ENCODE measurements around the gene COPZ1.

The COPZ1 gene

GRCh38 chr12:54337854-54338650 lies 13.1 kb downstream of the COPZ1 start:
- Histone ChIP-seq H3K9ac (ENCODE audit: low read length in 2 of 2) (no peak overlapping the region), H3K27ac (ENCODE audit: low read length) (peak overlapping the region; percentile 61), H3K36me3 (ENCODE audit: control insufficient read depth in 2 of 2, insufficient read depth in 2 of 2, low read length in 2 of 2) (peaks cover 14 to 19% of the 10 kb centered on the region in 2 donors), H3K4me1 (ENCODE audit: control insufficient read depth, insufficient read depth, low read length) (peaks cover 21% of the 10 kb centered on the region), H3K4me3 (ENCODE audit: low read length in 2 of 2) (peak overlapping the region in 1 of 2 donors; percentile 37), H3K27me3 (ENCODE audit: control insufficient read depth in 1 of 2, insufficient read depth in 2 of 2, low read length in 2 of 2) (no peaks in the 10 kb centered on the region), H3K9me3 (ENCODE audit: control insufficient read depth in 2 of 2, low read length in 2 of 2) (no peaks in the 10 kb centered on the region)

GRCh38 chr12:54338698-54339296 lies 13.9 kb downstream of the COPZ1 start:
- Histone ChIP-seq H3K36me3 (ENCODE audit: control insufficient read depth in 2 of 2, insufficient read depth in 2 of 2, low read length in 2 of 2) (peaks cover 21 to 26% of the 10 kb centered on the region in 2 donors), H3K27ac (ENCODE audit: low read length) (no peak overlapping the region), H3K9me3 (ENCODE audit: control insufficient read depth in 2 of 2, low read length in 2 of 2) (no peaks in the 10 kb centered on the region), H3K4me1 (ENCODE audit: control insufficient read depth, insufficient read depth, low read length) (peaks cover 21% of the 10 kb centered on the region), H3K27me3 (ENCODE audit: control insufficient read depth in 1 of 2, insufficient read depth in 2 of 2, low read length in 2 of 2) (no peaks in the 10 kb centered on the region), H3K9ac (ENCODE audit: low read length in 2 of 2) (no peak overlapping the region), H3K4me3 (ENCODE audit: low read length in 2 of 2) (peak overlapping the region in 1 of 2 donors; percentile 37)

- H3K9me3 ChIP-seq (ENCODE audit: control insufficient read depth in 2 of 2, low read length in 2 of 2), result no peaks in the 10 kb centered on the region
- no peak overlapping the region for H3K4me3 ChIP-seq (ENCODE audit: low read length in 2 of 2)
- H3K27me3 ChIP-seq (ENCODE audit: control insufficient read depth in 1 of 2, insufficient read depth in 2 of 2, low read length in 2 of 2), result no peaks in the 10 kb centered on the region
- peaks cover 30 to 35% of the 10 kb centered on the region in 2 donors for H3K36me3 ChIP-seq (ENCODE audit: control insufficient read depth in 2 of 2, insufficient read depth in 2 of 2, low read length in 2 of 2)
- no peak overlapping the region for H3K9ac ChIP-seq (ENCODE audit: low read length in 2 of 2)
- peaks cover 21% of the 10 kb centered on the region for H3K4me1 ChIP-seq (ENCODE audit: control insufficient read depth, insufficient read depth, low read length)
- H3K27ac ChIP-seq (ENCODE audit: low read length), result no peak overlapping the region
Measured at GRCh38 chr12:54340846-54341245, 15.9 kb downstream of the COPZ1 start.

- Histone ChIP-seq H3K27me3 (ENCODE audit: control insufficient read depth in 1 of 2, insufficient read depth in 2 of 2, low read length in 2 of 2) (no peaks in the 10 kb centered on the region), H3K9me3 (ENCODE audit: control insufficient read depth in 2 of 2, low read length in 2 of 2) (no peaks in the 10 kb centered on the region), H3K27ac (ENCODE audit: low read length) (no peak overlapping the region), H3K4me1 (ENCODE audit: control insufficient read depth, insufficient read depth, low read length) (peaks cover 21% of the 10 kb centered on the region), H3K36me3 (ENCODE audit: control insufficient read depth in 2 of 2, insufficient read depth in 2 of 2, low read length in 2 of 2) (peaks cover 30 to 40% of the 10 kb centered on the region in 2 donors), H3K9ac (ENCODE audit: low read length in 2 of 2) (no peak overlapping the region), H3K4me3 (ENCODE audit: low read length in 2 of 2) (no peak overlapping the region)
Measured at GRCh38 chr12:54341378-54342300, 16.7 kb downstream of the COPZ1 start.

GRCh38 chr12:54349036-54349435 lies 24.1 kb downstream of the COPZ1 start:
- Histone ChIP-seq H3K9me3 (ENCODE audit: control insufficient read depth in 2 of 2, low read length in 2 of 2) (no peaks in the 10 kb centered on the region), H3K9ac (ENCODE audit: low read length in 2 of 2) (no peak overlapping the region), H3K27me3 (ENCODE audit: control insufficient read depth in 1 of 2, insufficient read depth in 2 of 2, low read length in 2 of 2) (no peaks in the 10 kb centered on the region), H3K27ac (ENCODE audit: low read length) (no peak overlapping the region), H3K4me1 (ENCODE audit: control insufficient read depth, insufficient read depth, low read length) (peaks cover 22% of the 10 kb centered on the region), H3K4me3 (ENCODE audit: low read length in 2 of 2) (no peak overlapping the region), H3K36me3 (ENCODE audit: control insufficient read depth in 2 of 2, insufficient read depth in 2 of 2, low read length in 2 of 2) (peaks cover 37 to 51% of the 10 kb centered on the region in 2 donors)

- H3K27ac ChIP-seq (ENCODE audit: low read length), result no peak overlapping the region
- H3K4me1 ChIP-seq (ENCODE audit: control insufficient read depth, insufficient read depth, low read length), result peaks cover 22% of the 10 kb centered on the region
Measured at GRCh38 chr12:54349679-54350078, 24.7 kb downstream of the COPZ1 start.

GRCh38 chr12:54350743-54351142 lies 25.8 kb downstream of the COPZ1 start:
- Histone ChIP-seq H3K4me3 (ENCODE audit: low read length in 2 of 2) (no peak overlapping the region), H3K27ac (ENCODE audit: low read length) (peak overlapping the region; percentile 80), H3K27me3 (ENCODE audit: control insufficient read depth in 1 of 2, insufficient read depth in 2 of 2, low read length in 2 of 2) (no peaks in the 10 kb centered on the region), H3K9ac (ENCODE audit: low read length in 2 of 2) (no peak overlapping the region), H3K4me1 (ENCODE audit: control insufficient read depth, insufficient read depth, low read length) (peaks cover 22% of the 10 kb centered on the region), H3K36me3 (ENCODE audit: control insufficient read depth in 2 of 2, insufficient read depth in 2 of 2, low read length in 2 of 2) (peaks cover 30 to 44% of the 10 kb centered on the region in 2 donors), H3K9me3 (ENCODE audit: control insufficient read depth in 2 of 2, low read length in 2 of 2) (no peaks in the 10 kb centered on the region)

More at GRCh38 chr12:54349679-54350078, 24.7 kb downstream of the COPZ1 start:
- Histone ChIP-seq H3K9me3 (ENCODE audit: control insufficient read depth in 2 of 2, low read length in 2 of 2) (no peaks in the 10 kb centered on the region), H3K36me3 (ENCODE audit: control insufficient read depth in 2 of 2, insufficient read depth in 2 of 2, low read length in 2 of 2) (peaks cover 37 to 51% of the 10 kb centered on the region in 2 donors), H3K4me3 (ENCODE audit: low read length in 2 of 2) (no peak overlapping the region), H3K27me3 (ENCODE audit: control insufficient read depth in 1 of 2, insufficient read depth in 2 of 2, low read length in 2 of 2) (no peaks in the 10 kb centered on the region), H3K9ac (ENCODE audit: low read length in 2 of 2) (no peak overlapping the region)

- no peak overlapping the region for H3K4me3 ChIP-seq (ENCODE audit: low read length in 2 of 2)
- H3K9ac ChIP-seq (ENCODE audit: low read length in 2 of 2), result no peak overlapping the region
- peaks cover 30 to 40% of the 10 kb centered on the region in 2 donors for H3K36me3 ChIP-seq (ENCODE audit: control insufficient read depth in 2 of 2, insufficient read depth in 2 of 2, low read length in 2 of 2)
- no peaks in the 10 kb centered on the region for H3K27me3 ChIP-seq (ENCODE audit: control insufficient read depth in 1 of 2, insufficient read depth in 2 of 2, low read length in 2 of 2)
- H3K27ac ChIP-seq (ENCODE audit: low read length), result peak overlapping the region; percentile 80
- peaks cover 22% of the 10 kb centered on the region for H3K4me1 ChIP-seq (ENCODE audit: control insufficient read depth, insufficient read depth, low read length)
- no peaks in the 10 kb centered on the region for H3K9me3 ChIP-seq (ENCODE audit: control insufficient read depth in 2 of 2, low read length in 2 of 2)
Measured at GRCh38 chr12:54351341-54351740, 26.4 kb downstream of the COPZ1 start.

GRCh38 chr12:54352022-54352531 lies 27.1 kb downstream of the COPZ1 start:
- Histone ChIP-seq H3K9me3 (ENCODE audit: control insufficient read depth in 2 of 2, low read length in 2 of 2) (no peaks in the 10 kb centered on the region), H3K4me1 (ENCODE audit: control insufficient read depth, insufficient read depth, low read length) (peaks cover 22% of the 10 kb centered on the region), H3K27me3 (ENCODE audit: control insufficient read depth in 1 of 2, insufficient read depth in 2 of 2, low read length in 2 of 2) (no peaks in the 10 kb centered on the region), H3K4me3 (ENCODE audit: low read length in 2 of 2) (peak overlapping the region; percentile 53 to 67), H3K36me3 (ENCODE audit: control insufficient read depth in 2 of 2, insufficient read depth in 2 of 2, low read length in 2 of 2) (peaks cover 26 to 34% of the 10 kb centered on the region in 2 donors), H3K27ac (ENCODE audit: low read length) (peak overlapping the region; percentile 80), H3K9ac (ENCODE audit: low read length in 2 of 2) (peak overlapping the region; percentile 52 to 58)

Measured in stomach smooth muscle (tissue), 2 donors.